Stimulated activated CD8-positive, alpha-beta memory T cell treated with anti-CD3 and anti-CD28 coated beads, Interleukin-12 subunit alpha, Interleukin-12 subunit beta, amount 100 ng/mL, for 24 hours (primary cell): ENCODE results near the gene MBD3L2.
"Not testable (repeated sequence)": the region's sequence is repeated elsewhere in the genome, so short reads cannot be mapped to it uniquely, and the experiment has no call there.

Experiments
- DNase-seq: peaks from one replicate; pipeline ENCODE4 v3.0.0-alpha.2; 2020; ENCODE audit errors: extremely low read depth

Gene MBD3L2

DNA sequence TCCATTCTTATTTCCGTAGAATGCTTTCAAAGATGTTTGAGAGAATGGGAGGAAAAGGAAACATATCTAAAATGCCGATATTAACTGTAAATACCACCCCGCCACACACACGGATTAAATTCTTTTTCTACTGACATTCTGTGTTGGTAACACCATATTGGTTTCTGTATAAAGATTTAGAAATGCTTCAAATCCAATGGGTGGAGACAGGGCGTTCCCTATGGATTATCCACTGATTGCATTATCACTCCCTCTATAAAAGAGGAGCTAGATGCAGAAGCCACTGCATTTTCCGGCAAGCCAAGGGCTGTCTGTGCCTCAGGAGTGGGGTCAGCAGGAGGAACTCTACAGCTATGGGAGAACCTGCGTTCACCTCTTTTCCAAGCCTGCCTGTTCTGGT, at the start of gene MBD3L2:
TSS of gene MBD3L2 (plus strand) at position 301 of the 400 bp plus-strand sequence. CDS start at position 354, 53 bp downstream.
- DNase-seq: not testable (repeated sequence)

DNA sequence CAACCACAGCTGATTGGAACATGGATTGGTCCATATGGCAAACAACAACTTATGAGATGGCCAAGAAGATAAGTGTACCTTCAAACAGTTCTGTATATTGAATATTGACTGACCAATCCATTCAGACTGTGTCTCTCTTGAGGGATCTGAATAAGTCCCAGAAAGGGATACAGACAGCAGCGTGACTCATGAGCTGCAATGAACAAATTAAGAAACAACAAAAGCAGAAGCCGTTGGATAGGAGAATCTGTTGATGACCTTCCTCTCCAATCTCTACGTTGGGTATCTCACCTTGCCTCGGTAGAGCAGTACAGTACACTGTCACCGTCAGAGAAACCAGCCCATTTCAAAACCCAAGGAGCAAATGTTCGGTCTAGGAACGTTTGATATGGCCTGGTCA, 49.2 kb upstream of the MBD3L2 start:
- no peak for DNase-seq

DNA sequence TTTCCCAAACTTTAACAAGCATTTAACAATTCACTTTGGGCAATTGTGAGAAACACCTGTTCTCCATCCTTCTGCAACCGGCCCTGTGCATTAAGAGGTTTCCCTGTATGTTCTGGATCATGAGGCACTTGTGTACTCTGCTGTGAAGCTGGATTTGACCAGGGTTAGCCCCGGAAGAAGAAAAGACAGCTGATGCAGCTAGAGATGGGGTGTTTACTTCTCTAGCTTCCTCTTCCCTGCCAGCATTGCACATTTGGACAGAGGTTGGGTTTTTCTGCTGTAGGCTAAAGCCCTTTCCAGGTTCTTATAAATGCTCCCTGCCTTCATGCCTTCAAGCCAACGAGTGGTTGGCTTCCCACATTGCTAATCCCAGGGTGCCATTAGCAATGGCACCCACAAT, 48.8 kb upstream of the MBD3L2 start:
- DNase-seq: no peak

DNA sequence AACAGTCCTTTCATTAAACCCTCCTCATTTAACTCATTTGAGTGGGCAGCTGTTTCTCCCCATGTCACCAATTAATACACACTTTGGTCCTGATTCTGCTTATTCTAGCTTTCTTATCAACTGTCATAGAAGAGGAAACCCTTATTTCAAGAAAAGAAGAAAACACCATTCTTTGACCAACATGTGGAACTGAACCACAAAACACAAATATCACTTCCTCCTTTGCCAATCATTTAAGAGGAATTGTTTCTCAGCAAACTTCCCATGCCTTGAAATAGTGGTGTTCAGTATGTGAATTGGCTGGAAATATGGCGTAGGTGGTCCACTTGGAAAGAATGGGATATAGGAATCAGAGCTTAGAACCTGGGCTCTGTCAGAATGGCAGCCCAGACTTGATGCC, 48.3 kb upstream of the MBD3L2 start:
- DNase-seq: no peak

DNA sequence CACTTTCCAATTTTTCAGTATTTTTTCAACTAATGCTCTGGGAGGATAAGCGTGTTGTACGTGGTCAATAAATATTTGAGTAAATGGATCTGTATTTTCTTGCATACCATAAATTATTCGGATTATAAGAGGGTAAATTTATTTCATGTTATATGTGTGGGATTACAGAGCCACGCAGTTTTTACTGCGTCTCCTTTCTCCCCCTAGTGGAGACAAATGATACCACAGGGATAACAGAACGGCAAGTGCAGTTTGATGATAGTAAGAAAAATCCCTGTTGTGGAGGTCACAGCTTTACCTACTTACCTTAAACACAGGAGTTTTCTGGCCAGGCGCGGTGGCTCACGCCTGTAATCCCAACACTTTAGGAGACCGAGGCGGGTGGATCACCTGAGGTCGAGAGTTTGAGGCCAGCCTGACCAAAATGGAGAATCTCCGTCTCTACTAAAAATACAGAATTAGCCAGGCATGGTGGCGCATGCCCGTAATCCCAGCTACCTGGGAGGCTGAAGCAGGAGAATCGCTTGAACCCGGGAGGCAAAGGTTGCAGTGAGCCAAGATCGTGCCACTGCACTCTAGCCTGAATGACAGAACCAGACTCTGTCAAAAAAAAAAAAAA, 44.7 kb upstream of the MBD3L2 start:
- no peak for DNase-seq

DNA sequence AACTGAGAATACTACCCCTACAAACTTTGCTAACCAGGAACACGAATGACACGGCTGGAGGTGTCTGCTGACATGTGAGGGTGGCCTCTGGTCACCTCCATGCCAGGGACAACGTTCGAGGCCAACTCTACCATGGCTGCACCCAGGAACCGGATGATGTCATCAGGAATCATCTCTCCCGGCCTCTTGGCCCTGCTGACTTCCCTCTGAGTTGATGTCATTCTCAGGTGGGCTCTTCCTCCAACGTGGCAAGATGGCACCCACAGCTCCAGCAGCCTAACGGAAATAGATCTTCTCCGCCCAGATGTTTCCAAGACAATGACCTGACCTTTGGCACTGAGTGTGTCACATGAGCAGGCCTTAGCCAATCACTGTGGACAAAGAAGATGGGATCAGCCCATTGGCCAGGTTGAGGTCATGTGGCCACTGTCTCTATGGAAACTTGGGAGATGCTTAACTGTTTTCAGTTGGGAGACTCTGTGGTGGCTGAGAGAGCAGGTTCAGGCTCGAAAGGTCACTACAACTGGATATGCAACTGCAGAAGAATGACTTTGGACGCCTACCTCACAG, 42.9 kb upstream of the MBD3L2 start:
- DNase-seq: no peak

DNA sequence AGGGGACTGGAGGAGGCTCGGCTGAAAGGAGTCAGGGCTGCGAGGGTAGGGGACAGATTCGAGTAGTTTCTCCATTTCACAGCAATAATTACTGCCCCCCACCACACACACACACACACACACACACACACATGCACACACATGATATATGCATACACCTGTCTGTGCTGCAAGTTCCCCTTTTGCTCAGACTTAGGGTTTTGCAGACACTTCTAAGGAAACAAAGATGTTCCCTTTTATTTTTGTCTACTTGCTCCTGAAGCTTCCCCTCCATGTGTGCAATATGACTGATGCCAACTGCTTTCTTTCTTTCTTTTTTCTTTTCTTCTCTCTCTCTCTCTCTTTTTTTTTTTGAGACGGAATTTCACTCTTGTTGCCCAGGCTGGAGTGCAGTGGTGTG, 41.3 kb upstream of the MBD3L2 start:
- no peak for DNase-seq

DNA sequence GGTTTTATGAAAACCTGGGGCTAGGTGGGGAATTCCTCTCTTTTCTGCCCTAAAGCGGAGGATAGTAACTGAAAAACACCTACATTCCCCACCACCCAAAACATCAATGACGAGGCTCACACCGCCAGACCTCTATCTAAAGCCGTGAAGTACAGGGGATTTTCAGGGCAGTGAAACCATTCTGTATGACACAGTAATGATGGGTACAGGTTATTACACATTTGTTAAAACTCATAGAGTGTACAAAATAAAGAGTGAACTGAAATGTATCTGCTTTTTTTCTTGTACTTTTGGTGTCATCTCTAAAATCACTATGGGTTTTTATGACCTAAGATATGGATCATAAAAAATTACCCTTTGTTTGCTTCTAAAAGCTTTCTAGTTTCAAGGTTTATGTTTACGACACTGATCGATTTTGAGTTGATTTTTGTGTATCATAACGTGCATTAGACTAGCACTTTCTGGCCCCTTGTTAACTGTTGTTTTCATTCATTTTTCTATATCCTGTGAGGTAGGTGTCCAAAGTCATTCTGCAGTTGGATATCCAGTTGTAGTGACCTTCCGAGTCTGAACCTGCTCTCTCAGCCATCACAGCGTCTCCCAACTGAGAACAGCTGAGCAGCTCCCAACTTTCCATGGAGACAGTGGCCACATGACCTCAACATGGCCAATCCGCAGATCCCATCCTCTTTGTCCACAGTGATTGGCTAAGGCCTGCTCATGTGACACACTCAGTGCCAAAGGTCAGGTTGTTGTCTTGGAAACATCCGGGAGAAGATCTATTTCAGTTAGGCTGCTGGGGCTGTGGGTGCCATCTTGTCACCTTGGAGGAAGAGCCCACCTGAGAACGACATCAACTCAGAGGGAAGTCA, 38.2 kb upstream of the MBD3L2 start:
- DNase-seq: no peak

DNA sequence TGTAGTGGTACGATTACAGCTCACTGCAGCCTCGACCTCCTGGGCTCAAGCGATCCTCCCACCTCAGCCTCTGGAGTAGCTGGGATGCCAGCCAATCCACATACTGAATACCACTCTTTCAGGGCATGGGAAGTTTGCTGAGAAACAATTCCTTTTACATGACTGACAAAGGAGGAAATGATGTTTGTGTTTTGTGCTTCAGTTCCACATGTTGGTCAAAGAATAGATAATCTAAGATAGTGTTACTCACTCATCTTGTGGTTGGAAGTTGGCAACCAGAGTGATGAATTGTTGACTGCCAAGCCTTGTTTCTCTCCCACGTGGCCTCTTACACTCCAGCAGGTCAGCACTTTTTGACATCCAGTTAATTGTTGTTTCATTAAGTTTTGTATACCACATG, 35.4 kb upstream of the MBD3L2 start:
- DNase-seq: no peak

DNA sequence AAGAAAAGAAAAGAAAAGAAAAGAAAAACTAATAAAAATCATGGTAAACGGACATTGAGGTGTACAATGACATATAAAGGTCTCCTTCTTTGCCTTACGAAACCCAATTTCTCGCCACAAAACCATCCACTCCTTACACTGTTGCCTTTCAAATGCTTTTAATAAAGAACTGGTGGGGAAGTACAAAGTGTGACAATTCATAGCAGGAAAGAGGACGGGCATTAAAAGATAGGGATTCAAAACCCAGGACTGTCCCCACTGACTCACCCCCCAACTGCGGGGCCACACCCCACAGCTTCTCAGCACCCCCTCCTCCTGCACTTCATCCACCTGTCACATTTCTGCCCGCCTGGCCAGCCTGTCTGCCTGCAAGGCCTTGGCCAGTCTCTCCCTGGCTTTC, 30.3 kb upstream of the MBD3L2 start:
- DNase-seq: no peak

DNA sequence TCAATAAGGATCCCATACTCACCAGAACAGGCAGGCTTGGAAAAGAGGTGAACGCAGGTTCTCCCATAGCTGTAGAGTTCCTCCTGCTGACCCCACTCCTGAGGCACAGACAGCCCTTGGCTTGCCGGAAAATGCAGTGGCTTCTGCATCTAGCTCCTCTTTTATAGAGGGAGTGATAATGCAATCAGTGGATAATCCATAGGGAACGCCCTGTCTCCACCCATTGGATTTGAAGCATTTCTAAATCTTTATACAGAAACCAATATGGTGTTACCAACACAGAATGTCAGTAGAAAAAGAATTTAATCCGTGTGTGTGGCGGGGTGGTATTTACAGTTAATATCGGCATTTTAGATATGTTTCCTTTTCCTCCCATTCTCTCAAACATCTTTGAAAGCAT, 27.8 kb upstream of the MBD3L2 start, which contains the start of gene MBD3L2B:
TSS of gene MBD3L2B (minus strand) at position 101 of the 400 bp plus-strand sequence. CDS start at position 67, 34 bp downstream.
- not testable (repeated sequence) for DNase-seq

DNA sequence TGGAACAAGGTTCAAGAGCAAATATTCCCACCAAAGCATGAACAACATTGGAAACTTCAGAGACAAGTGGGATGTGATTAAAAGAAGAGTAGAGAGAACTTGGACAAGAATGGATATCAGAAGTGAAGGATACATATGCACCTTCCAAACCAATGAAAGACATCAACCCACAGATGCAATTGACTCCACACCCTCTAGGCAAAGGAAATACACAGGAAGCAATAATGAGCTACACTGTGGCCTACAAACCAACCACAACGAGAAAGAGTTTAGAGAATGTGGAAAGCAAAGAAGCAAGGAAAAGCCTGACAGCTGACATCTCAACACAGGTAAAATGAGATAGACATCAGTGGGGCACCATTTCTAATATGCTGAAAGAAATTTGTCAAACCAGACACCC, 20.3 kb upstream of the MBD3L2 start:
- not testable (repeated sequence) for DNase-seq

DNA sequence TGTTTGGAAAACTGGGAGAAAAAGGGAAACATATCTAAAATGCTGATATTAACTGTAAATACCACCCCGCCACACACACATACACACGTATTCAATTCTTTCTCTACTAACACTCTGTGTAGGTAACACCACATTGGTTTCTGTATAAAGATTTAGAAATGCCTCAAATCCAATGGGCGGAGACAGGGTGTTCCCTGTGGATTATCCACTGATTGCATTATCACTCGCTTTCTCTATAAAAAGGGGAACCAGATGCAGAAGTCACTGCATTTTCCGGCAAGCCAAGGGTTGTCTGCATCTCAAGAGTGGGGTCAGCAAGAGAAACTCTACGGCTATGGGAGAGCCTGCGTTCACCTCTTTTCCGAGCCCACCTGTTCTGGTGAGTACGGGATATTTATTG, 18.8 kb upstream of the MBD3L2 start, which contains the start of gene MBD3L5:
TSS of gene MBD3L5 (plus strand) at position 301 of the 400 bp plus-strand sequence. CDS start at position 335, 34 bp downstream.
- DNase-seq: not testable (repeated sequence)

DNA sequence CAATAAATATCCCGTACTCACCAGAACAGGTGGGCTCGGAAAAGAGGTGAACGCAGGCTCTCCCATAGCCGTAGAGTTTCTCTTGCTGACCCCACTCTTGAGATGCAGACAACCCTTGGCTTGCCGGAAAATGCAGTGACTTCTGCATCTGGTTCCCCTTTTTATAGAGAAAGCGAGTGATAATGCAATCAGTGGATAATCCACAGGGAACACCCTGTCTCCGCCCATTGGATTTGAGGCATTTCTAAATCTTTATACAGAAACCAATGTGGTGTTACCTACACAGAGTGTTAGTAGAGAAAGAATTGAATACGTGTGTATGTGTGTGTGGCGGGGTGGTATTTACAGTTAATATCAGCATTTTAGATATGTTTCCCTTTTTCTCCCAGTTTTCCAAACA, 9.0 kb upstream of the MBD3L2 start, which contains the start of gene MBD3L4:
TSS of gene MBD3L4 (minus strand) at position 101 of the 400 bp plus-strand sequence. CDS start at position 66, 35 bp downstream.
- DNase-seq: not testable (repeated sequence)

DNA sequence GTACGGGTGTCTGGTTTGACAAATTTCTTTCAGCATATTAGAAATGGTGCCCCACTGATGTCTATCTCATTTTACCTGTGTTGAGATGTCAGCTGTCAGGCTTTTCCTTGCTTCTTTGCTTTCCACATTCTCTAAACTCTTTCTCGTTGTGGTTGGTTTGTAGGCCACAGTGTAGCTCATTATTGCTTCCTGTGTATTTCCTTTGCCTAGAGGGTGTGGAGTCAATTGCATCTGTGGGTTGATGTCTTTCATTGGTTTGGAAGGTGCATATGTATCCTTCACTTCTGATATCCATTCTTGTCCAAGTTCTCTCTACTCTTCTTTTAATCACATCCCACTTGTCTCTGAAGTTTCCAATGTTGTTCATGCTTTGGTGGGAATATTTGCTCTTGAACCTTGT, 7.6 kb upstream of the MBD3L2 start:
- DNase-seq: not testable (repeated sequence)

DNA sequence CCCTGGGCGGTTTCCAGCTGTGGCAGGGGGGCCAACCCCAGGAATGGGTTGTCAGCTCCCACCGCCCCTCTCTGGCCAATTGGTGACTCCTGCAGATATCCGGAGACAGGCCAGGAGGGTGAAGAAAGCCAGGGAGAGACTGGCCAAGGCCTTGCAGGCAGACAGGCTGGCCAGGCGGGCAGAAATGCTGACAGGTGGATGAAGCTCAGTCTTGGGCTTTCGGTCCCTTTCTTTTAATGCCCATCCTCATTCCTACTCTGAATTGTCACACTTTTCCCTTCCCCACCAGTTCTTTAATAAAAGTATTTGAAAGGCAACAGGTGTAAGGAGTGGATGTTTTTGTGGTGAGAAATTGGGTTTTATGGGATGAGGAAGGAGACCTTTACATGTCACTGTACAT, 2.3 kb downstream of the MBD3L2 start:
- not testable (repeated sequence) for DNase-seq

DNA sequence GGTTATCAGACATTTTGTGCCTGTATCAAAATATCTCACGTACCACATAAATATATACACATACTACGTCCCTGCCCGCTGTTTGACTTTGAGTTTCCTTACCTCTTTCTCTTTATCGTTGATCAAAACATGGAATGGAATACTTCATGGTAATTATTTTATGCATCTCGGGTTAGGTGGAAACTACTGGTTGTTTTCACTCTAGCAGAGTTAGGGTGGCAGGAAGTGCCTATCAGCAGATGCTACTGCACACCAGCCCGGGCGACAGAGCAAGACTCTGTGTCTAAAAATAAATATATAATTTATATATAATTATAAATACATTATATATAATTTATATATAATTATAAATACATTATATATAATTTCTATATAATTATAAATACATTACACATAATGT, 3.8 kb downstream of the MBD3L2 start:
- DNase-seq: not testable (repeated sequence)

DNA sequence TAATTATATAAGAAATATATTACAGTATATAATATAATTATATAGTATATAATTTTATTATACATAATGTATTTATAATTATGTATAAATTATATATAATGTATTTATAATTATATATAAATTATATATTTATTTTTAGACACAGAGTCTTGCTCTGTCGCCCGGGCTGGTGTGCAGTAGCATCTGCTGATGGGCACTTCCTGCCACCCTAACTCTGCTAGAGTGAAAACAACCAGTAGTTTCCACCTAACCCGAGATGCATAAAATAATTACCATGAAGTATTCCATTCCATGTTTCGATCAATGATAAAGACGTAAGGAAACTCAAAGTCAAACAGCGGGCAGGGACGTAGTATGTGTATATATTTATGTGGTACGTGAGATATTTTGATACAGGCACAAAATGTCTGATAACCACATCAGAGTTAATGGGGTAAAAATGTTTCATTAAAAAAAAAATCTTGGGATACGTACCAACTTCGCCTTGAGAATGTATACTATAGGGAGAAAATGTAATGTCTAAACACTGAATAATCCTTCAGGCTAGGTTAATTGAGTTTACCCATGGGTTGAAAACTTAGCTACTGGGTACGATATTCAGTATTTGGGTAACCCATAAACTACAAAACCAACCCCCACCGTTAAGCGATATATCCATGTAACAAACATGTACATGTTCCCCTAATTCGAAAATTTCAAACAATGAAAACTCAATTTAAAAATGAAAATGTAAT, 5.7 kb downstream of the MBD3L2 start:
- not testable (repeated sequence) for DNase-seq

DNA sequence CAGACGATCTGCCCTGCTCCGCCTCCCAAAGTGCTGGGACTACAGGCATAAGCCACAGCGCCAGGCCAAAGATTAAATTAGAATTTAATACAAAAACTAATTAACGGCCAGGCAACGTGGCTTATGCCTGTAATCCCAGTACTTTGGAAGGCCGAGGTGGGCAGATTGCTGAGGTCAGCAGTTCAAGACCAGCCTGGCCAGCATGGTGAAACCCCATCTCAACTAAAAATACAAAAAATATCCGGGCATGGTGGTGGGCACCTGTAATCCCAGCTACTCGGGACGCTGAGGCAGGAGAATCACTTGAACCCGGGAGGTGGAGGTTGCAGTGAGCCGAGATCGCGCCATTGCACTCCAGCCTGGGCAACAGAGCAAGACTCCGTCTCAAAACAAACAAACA, 6.6 kb downstream of the MBD3L2 start:
- DNase-seq: not testable (repeated sequence)

DNA sequence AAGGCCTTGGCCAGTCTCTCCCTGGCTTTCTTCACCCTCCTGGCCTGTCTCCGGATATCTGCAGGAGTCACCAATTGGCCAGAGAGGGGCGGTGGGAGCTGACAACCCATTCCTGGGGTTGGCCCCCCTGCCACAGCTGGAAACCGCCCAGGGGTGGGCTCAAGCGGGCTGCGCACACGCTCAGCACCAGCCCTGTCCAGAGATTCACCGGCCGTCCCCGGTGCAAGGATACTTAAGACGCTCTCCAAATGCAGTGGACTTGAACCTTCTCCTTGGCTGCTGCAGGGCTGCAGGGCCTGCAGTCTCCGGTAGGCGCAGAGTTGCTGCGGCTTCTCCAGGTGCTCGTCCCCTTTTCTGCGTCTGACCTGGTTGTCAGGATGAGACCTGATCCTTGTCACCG, 7.2 kb downstream of the MBD3L2 start:
- not testable (repeated sequence) for DNase-seq

DNA sequence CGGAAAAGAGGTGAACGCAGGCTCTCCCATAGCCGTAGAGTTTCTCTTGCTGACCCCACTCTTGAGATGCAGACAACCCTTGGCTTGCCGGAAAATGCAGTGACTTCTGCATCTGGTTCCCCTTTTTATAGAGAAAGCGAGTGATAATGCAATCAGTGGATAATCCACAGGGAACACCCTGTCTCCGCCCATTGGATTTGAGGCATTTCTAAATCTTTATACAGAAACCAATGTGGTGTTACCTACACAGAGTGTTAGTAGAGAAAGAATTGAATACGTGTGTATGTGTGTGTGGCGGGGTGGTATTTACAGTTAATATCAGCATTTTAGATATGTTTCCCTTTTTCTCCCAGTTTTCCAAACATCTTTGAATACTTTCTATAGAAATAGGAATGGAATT, 9.5 kb downstream of the MBD3L2 start, which contains the start of gene MBD3L3:
TSS of gene MBD3L3 (minus strand) at position 101 of the 400 bp plus-strand sequence. CDS start at position 30, 71 bp downstream.
- DNase-seq: not testable (repeated sequence)
